ENCODE data around the gene SCLY.

SCLY gene

DNA sequence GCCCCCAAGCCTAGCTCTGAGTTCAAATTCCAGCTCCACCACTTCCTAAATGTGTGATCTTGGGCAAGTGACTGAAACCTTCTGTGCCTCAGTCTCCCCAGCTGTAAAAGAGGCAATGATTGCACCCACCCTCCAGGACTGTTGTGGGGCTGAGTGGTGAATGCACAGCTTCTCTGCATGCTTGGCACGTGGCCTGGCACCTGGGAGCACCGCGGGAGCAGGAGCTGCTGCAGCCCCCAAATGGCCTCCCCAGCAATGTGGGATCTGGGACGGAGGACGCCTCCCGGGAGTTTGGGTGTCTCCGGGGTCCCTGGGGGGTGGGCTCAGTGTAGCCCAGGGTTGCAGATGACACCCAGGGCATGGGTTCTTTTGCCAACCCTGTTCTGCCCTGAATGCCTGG is 79.2 kb downstream of the SCLY start:
- no peak for DNase-seq (ENCODE audit: low read depth)

DNA sequence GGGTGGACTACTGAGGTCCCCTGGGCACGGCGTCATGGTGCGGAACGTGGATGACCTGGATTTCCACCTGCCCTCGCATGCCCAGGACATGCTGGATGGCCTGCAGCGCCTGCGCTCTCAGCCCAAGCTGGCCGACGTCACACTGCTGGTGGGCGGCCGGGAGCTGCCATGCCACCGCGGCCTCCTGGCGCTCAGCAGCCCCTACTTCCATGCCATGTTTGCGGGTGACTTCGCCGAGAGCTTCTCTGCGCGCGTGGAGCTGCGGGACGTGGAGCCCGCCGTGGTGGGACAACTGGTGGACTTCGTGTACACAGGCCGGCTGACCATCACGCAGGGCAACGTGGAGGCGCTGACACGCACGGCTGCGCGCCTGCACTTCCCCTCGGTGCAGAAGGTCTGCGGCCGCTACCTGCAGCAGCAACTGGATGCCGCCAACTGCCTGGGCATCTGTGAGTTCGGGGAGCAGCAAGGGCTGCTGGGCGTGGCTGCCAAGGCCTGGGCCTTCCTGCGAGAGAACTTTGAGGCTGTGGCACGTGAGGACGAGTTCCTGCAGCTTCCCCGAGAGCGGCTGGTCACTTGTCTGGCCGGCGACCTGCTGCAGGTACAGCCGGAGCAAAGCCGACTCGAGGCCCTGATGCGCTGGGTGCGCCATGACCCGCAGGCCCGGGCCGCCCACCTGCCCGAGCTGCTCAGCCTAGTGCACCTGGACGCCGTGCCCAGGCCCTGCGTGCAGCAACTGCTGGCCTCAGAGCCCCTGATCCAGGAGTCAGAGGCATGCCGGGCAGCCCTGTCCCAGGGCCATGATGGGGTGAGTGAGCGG is 80.1 kb downstream of the SCLY start:
- no peak for DNase-seq (ENCODE audit: low read depth)

DNA sequence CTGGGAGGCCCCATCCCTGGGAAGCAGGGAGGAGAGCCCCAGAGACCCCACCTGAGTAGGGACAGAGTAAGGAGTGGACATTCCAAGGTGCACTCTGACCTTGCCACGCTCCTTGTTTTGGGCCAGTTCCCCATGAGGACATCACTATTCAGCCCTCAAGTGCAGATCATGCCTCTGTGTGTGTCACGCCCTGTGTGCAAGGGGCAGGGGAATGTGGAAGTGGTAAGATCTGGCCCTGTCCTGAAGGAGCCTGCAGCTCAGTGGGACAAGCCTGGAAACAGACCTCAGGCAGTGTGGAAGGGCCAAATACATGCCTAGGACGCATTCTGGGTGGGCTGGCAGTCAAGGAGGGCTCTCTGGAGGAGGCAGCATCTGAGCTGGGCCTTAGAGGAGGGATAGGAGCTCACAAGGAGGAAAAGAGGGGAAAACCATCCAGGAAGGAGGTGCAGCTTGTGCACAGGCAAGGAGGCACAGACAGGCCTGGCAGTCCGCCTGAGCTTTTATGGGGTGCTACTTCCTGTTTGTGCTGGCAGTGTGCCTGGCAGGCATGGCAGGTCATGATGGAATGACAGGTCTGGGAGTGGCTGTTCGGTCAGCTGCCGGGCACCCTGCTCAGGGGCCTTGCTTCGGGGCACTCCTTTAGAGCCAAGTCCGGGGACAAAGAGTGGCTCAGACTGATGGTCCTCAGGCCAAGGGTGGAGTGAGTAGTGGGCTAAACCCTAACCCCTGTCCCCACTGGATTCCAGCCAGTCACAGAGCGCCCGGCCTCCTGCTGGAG is 80.9 kb downstream of the SCLY start:
- no peak for DNase-seq (ENCODE audit: low read depth)

DNA sequence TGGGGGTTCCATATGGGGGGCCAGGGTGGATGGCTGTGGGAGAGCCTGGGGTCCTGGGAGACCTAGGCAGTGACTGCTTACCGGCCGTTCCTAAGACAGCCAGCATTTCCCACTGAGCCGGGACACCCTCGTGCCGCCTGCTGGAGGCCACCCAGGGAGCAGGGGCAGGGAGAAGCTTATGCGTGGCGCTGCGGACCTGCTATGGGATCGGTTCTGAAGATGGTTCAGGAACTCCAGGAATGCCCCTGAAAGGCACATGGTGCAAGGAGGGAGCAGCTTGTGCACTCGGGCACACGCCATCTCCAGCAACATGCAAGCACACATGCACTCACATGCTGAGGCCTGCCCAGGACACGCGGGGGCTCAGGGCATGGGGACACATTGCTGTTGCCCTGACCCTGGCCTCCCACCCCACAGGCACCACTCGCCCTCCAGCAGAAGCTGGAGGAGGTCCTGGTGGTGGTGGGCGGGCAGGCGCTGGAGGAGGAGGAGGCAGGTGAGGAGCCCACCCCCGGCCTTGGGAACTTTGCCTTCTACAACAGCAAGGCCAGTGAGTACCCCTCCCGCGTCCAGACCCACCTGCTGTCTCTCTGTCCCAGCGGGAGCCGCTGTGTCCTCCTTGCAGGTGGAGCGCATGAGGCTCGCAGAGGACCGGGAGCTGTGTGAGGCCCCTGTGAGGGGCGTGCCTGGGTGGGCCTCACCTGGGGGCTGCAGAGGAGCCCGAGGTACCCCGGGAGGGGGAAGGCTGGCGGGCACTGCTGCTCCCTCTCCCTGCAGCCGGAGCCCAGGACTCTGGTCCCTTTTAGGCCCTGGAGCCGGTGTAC is 81.8 kb downstream of the SCLY start:
- no peak for DNase-seq (ENCODE audit: low read depth)

DNA sequence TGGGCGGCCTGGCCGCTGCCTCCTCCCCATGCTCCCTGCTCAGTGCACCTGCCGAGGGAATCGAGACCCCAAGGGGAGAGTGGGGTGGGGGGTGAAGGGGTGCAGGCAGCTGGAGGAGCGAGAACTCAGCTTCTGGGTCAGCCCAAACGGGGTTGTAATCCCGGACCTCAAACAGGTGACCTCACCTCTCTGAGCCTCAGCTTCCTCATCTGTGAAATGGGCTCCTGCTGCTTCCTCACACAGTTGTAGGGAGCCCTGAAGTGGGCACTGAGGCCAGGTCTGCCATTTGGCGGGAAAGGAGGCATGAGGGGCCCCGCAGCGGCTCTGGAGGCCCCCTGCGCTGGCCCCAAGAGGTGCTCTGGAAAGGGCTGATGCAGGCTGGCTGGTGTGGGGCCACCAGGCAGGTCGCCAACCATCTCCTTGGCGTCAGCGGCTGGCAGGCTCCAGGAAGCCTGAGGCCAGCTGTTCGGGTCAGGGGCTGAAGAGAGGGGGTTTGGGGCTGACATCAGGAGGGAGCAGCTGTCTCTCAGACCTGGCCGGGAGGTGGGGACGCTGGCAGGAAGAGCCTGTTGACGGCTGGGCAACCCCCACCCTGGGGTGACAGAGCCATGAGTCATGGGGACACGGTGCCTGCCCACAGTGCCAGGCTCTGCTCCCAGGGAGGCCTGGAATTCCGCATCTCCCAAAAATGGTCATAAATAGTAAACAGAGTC is 82.6 kb downstream of the SCLY start:
- DNase-seq (ENCODE audit: low read depth) = no peak

DNA sequence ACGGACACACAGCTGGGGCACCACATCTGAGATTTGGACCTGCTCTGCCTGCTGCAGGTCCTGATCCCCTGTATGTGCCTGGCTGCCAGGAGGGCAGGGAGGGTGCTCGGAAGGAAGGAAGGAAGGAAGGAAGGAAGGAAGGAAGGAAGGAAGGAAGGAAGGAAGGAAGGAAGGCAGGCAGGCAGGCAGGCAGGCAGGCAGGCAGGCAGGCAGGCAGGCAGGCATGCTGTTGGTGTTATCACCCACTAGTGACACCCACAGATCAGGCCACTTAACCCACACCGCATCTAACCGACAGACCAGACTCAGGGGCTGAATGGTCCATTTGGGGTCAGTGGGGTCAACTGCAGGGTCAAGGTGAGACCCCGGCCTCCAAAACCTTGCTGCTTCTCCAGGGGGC is 83.5 kb downstream of the SCLY start:
- DNase-seq (ENCODE audit: low read depth) = no peak

- no peak for DNase-seq (ENCODE audit: low read depth)
Measured at GRCh38 chr2:238145046-238145445, 84.2 kb downstream of the SCLY start.

- no peak for DNase-seq (ENCODE audit: low read depth)
Measured at GRCh38 chr2:238145851-238146250, 85.0 kb downstream of the SCLY start.

DNA sequence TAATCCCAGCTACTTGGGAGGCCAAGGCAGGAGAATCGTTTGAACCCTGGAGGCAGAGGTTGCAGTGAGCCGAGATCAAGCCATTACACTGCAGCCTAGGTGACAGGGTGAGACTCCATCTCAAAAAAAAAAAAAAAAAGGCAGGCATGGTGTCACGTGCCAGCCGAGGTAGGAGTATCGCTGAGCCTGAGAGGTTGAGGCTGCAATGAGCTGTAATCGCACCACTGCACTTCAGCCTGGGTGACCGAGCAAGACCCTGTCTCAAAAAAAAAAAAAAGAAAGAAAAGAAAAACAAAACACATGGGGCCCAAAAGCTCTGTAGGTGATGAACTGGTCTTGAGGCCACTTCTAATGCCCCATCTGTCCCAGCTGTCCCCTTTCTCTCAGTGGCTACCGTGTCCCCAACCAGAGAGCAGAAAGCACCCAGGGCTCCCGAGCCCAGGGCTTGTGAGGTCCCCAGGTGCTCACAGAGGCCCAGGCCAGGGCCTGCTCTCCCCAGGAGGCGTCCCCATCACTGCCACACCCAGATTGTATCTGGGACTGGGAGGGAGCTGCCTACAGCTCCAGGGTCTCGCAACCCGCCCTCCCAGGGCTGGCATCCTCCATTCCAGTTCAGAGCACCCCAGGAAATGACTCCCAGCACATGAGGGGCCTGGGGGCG is 86.2 kb downstream of the SCLY start:
- no peak for DNase-seq (ENCODE audit: low read depth)

DNA sequence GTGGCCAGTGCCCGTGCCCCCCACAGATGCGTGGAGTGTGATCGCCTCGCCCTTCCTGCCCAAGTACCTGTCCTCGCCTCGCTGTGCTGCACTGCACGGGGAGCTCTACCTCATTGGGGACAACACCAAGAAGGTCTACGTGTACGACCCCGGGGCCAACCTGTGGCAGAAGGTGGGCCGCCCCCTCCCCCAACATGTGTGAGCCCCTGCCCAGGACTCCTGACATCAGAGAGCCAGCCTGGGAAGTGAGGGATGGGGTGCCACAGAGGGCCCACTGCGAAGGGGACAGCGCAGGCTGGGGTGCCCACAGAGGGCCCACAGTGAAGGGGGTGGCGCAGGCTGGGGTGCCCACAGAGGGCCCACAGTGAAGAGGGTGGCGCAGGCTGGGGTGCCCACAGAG is 88.2 kb downstream of the SCLY start:
- no peak for DNase-seq (ENCODE audit: low read depth)
